Activated naive CD4-positive, alpha-beta T cell treated with Interleukin-2 at 50 U/mL for 16 hours (primary cell): ENCODE measurements around the gene EIF2A.
"Not testable (repeated sequence)": the region's sequence is repeated elsewhere in the genome, so short reads cannot be mapped to it uniquely, and the experiment has no call there.

Experiments
- DNase-seq: peaks from one replicate; pipeline ENCODE4 v3.0.0-alpha.2; 2020

EIF2A gene

GRCh38 chr3:150603153-150603979, 56.8 kb downstream of the EIF2A start, which contains the start of gene SELENOT:
Gene SELENOT, plus strand, starts transcription at chr3:150603321. Its CDS starts 42 bp downstream, at chr3:150603363.
- peak; percentile 92 for DNase-seq

GRCh38 chr3:150603980-150604319, 57.4 kb downstream of the EIF2A start:
- no peak for DNase-seq

GRCh38 chr3:150605998-150606641, 59.5 kb downstream of the EIF2A start:
- no peak for DNase-seq

GRCh38 chr3:150607267-150608065, 60.9 kb downstream of the EIF2A start:
- no peak for DNase-seq

- no peak for DNase-seq
Measured at GRCh38 chr3:150609988-150610387, 63.4 kb downstream of the EIF2A start.

- no peak for DNase-seq
Measured at GRCh38 chr3:150610785-150611184, 64.2 kb downstream of the EIF2A start.

GRCh38 chr3:150611666-150612065, 65.1 kb downstream of the EIF2A start:
- DNase-seq, result no peak

- DNase-seq, result no peak
Measured at GRCh38 chr3:150612494-150612893, 65.9 kb downstream of the EIF2A start.

- DNase-seq, result no peak
Measured at GRCh38 chr3:150613034-150613433, 66.4 kb downstream of the EIF2A start.

GRCh38 chr3:150613709-150614480, 67.3 kb downstream of the EIF2A start:
- DNase-seq, result no peak

GRCh38 chr3:150620002-150620689, 73.6 kb downstream of the EIF2A start:
- DNase-seq, result no peak

GRCh38 chr3:150622955-150623354, 76.4 kb downstream of the EIF2A start:
- DNase-seq, result not testable (repeated sequence)

- DNase-seq, result no peak
Measured at GRCh38 chr3:150623945-150624344, 77.4 kb downstream of the EIF2A start.

- no peak for DNase-seq
Measured at GRCh38 chr3:150626148-150626930, 79.8 kb downstream of the EIF2A start.

GRCh38 chr3:150627557-150627956, 81.0 kb downstream of the EIF2A start:
- no peak for DNase-seq

- DNase-seq, result no peak
Measured at GRCh38 chr3:150631515-150632221, 85.1 kb downstream of the EIF2A start.

GRCh38 chr3:150635076-150635475, 88.5 kb downstream of the EIF2A start:
- DNase-seq, result no peak

GRCh38 chr3:150635526-150635925, 88.9 kb downstream of the EIF2A start:
- no peak for DNase-seq
